Measurements from ENCODE around the gene CCRL2. TPM values are rescaled to one million over a fixed set of nuclear protein-coding genes. Genes with fewer than 3 reads are reported as not detected.

CCRL2 gene
- total and polyA plus RNA-seq, 5 donors from 2014 or later: 1.4 to 10.6 (median 2.0) TPM

DNA sequence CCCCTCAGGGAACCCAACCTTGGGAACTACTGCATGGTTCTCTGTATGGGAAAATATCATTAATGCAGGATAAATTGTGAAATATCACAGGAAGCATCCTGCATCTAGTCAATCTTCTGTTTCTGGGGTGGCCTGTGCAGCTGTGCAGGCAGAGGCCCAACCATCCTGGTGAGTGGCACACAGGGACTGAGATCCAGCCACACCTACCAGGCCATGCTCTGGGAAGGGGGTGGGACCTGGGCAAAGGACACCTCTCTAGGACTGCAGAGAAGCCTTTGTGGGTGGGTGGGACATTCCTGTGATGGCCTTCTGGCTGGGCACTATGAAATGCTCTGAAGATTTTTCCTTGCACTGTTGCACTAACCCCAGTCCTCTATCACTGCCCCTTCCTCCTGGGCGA is 26.8 kb downstream of the CCRL2 start:
- no peaks in the 10 kb centered on the region for H3K4me1 ChIP-seq (ENCODE audit: control insufficient read depth, insufficient read depth, low read length, poor library complexity, severe bottlenecking)
- no peak overlapping the region for H3K4me3 ChIP-seq (ENCODE audit: low read depth, low read length)
- H3K9me3 ChIP-seq (ENCODE audit: control insufficient read depth in 2 of 2, low read length in 2 of 2): peaks cover 0 to 2% of the 10 kb centered on the region in 2 experiments
- DNase-seq: no peak
- Mint-ChIP-seq H3K4me3 (no peak overlapping the region), H3K27me3 (peaks cover 12% of the 10 kb centered on the region), H3K27ac (no peak overlapping the region), H3K4me1 (peaks cover 0 to 2% (median 0%) of the 10 kb centered on the region in 4 donors), H3K9me3 (peaks cover 0 to 12% (median 4%) of the 10 kb centered on the region in 7 donors), H3K36me3 (peaks cover 6% of the 10 kb centered on the region)
- no peaks in the 10 kb centered on the region for H3K27me3 ChIP-seq (ENCODE audit: control insufficient read depth, insufficient read depth, low read length)
- H3K36me3 ChIP-seq (ENCODE audit: control insufficient read depth, insufficient read depth, low read length): no peaks in the 10 kb centered on the region
- H3K27ac ChIP-seq (ENCODE audit: insufficient read depth, low read length, poor library complexity, severe bottlenecking): no peak overlapping the region
- no peak for ATAC-seq (ENCODE audit: low read depth in 2 of 2)

GRCh38 chr3:46435081-46435726 is 28.1 kb downstream of the CCRL2 start:
- no peak overlapping the region for H3K27ac ChIP-seq (ENCODE audit: insufficient read depth, low read length, poor library complexity, severe bottlenecking)
- Mint-ChIP-seq H3K27ac (peak overlapping the region in 1 of 3 donors; percentile 44), H3K4me3 (no peak overlapping the region), H3K36me3 (peaks cover 6% of the 10 kb centered on the region), H3K27me3 (peaks cover 11% of the 10 kb centered on the region), H3K4me1 (peaks cover 0 to 2% (median 0%) of the 10 kb centered on the region in 4 donors), H3K9me3 (peaks cover 0 to 12% (median 4%) of the 10 kb centered on the region in 7 donors)
- peak in 1 of 3 donors; percentile 26 for DNase-seq
- H3K36me3 ChIP-seq (ENCODE audit: control insufficient read depth, insufficient read depth, low read length): no peaks in the 10 kb centered on the region
- H3K4me3 ChIP-seq (ENCODE audit: low read depth, low read length): no peak overlapping the region
- no peak for ATAC-seq (ENCODE audit: low read depth in 2 of 2)
- peaks cover 0 to 2% of the 10 kb centered on the region in 2 experiments for H3K9me3 ChIP-seq (ENCODE audit: control insufficient read depth in 2 of 2, low read length in 2 of 2)
- H3K4me1 ChIP-seq (ENCODE audit: control insufficient read depth, insufficient read depth, low read length, poor library complexity, severe bottlenecking): no peaks in the 10 kb centered on the region
- no peaks in the 10 kb centered on the region for H3K27me3 ChIP-seq (ENCODE audit: control insufficient read depth, insufficient read depth, low read length)

GRCh38 chr3:46438831-46439230 is 31.8 kb downstream of the CCRL2 start:
- no peaks in the 10 kb centered on the region for H3K9me3 ChIP-seq (ENCODE audit: control insufficient read depth in 2 of 2, low read length in 2 of 2)
- H3K36me3 ChIP-seq (ENCODE audit: control insufficient read depth, insufficient read depth, low read length): no peaks in the 10 kb centered on the region
- no peak overlapping the region for H3K4me3 ChIP-seq (ENCODE audit: low read depth, low read length)
- Mint-ChIP-seq H3K36me3 (no peaks in the 10 kb centered on the region), H3K4me3 (no peak overlapping the region), H3K4me1 (peaks cover 8 to 11% (median 10%) of the 10 kb centered on the region in 4 donors), H3K27ac (no peak overlapping the region), H3K9me3 (peaks cover 0 to 2% (median 0%) of the 10 kb centered on the region in 7 donors), H3K27me3 (no peaks in the 10 kb centered on the region)
- H3K27ac ChIP-seq (ENCODE audit: insufficient read depth, low read length, poor library complexity, severe bottlenecking): no peak overlapping the region
- no peak for DNase-seq
- no peaks in the 10 kb centered on the region for H3K27me3 ChIP-seq (ENCODE audit: control insufficient read depth, insufficient read depth, low read length)
- no peaks in the 10 kb centered on the region for H3K4me1 ChIP-seq (ENCODE audit: control insufficient read depth, insufficient read depth, low read length, poor library complexity, severe bottlenecking)
- no peak for ATAC-seq (ENCODE audit: low read depth in 2 of 2)

DNA sequence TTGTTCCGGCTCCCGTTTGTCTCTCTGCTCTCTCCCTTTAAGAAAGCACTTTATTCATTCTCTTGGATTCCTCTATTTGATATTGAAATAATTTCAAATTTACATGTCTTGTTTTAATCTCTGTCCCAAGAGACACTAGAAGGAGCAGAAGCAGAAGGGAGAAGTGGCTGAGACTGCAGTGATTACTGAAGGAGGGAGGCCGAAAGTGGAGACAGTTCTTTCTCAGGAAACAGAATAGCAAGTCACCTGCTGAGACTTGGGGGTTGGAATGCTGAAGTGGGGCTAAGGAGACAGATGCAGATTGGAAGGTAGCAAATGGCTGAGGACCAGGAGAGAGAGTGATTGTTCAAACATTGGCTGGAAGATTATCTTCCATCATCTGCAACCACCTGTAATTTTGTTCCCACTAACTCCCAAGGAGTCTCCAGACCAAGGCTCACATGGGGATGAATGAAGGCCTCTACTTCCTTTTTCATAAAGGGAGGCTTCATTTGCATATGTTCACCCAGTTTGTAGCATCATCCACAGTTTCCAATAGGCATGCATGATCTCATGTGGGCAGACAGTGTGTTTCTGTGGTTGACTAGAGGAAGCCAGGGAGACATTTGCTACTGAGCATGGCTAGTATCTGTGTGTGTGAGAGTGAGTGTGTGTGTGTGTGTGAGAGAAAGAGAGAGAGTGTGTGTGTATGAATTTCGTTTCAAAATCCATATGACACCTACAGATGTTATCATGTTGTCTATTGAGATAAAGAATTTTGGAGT is 33.7 kb downstream of the CCRL2 start:
- Mint-ChIP-seq H3K27me3 (no peaks in the 10 kb centered on the region), H3K9me3 (peaks cover 0 to 2% (median 0%) of the 10 kb centered on the region in 7 donors), H3K4me1 (peaks cover 8 to 11% (median 9%) of the 10 kb centered on the region in 4 donors), H3K36me3 (no peaks in the 10 kb centered on the region), H3K4me3 (no peak overlapping the region), H3K27ac (peak overlapping the region; percentile 21 to 45 (median 34))
- Histone ChIP-seq H3K36me3 (ENCODE audit: control insufficient read depth, insufficient read depth, low read length) (no peaks in the 10 kb centered on the region), H3K27me3 (ENCODE audit: control insufficient read depth, insufficient read depth, low read length) (no peaks in the 10 kb centered on the region), H3K4me3 (ENCODE audit: low read depth, low read length) (no peak overlapping the region), H3K4me1 (ENCODE audit: control insufficient read depth, insufficient read depth, low read length, poor library complexity, severe bottlenecking) (no peaks in the 10 kb centered on the region), H3K9me3 (ENCODE audit: control insufficient read depth in 2 of 2, low read length in 2 of 2) (no peaks in the 10 kb centered on the region), H3K27ac (ENCODE audit: insufficient read depth, low read length, poor library complexity, severe bottlenecking) (no peak overlapping the region)
- DNase-seq: peak in 1 of 3 donors; percentile 52
- ATAC-seq (ENCODE audit: low read depth in 2 of 2): peak; percentile 64 to 83

GRCh38 chr3:46442576-46443530 is 35.8 kb downstream of the CCRL2 start:
- Histone ChIP-seq H3K9me3 (ENCODE audit: control insufficient read depth in 2 of 2, low read length in 2 of 2) (no peaks in the 10 kb centered on the region), H3K36me3 (ENCODE audit: control insufficient read depth, insufficient read depth, low read length) (no peaks in the 10 kb centered on the region), H3K27me3 (ENCODE audit: control insufficient read depth, insufficient read depth, low read length) (no peaks in the 10 kb centered on the region), H3K4me1 (ENCODE audit: control insufficient read depth, insufficient read depth, low read length, poor library complexity, severe bottlenecking) (no peaks in the 10 kb centered on the region), H3K4me3 (ENCODE audit: low read depth, low read length) (no peak overlapping the region), H3K27ac (ENCODE audit: insufficient read depth, low read length, poor library complexity, severe bottlenecking) (no peak overlapping the region)
- Mint-ChIP-seq H3K9me3 (peaks cover 0 to 2% (median 0%) of the 10 kb centered on the region in 7 donors), H3K4me3 (no peak overlapping the region), H3K27me3 (no peaks in the 10 kb centered on the region), H3K27ac (no peak overlapping the region), H3K4me1 (peaks cover 8 to 11% (median 9%) of the 10 kb centered on the region in 4 donors), H3K36me3 (no peaks in the 10 kb centered on the region)
- DNase-seq (peak in 1 of 3 donors; percentile 71), ATAC-seq (ENCODE audit: low read depth in 2 of 2) (no peak)

GRCh38 chr3:46447228-46447985 is 40.3 kb downstream of the CCRL2 start:
- H3K4me3 ChIP-seq (ENCODE audit: low read depth, low read length): no peak overlapping the region
- no peak for DNase-seq
- ATAC-seq (ENCODE audit: low read depth in 2 of 2): no peak
- H3K9me3 ChIP-seq (ENCODE audit: control insufficient read depth in 2 of 2, low read length in 2 of 2): no peaks in the 10 kb centered on the region
- Mint-ChIP-seq H3K27me3 (peaks cover 7% of the 10 kb centered on the region), H3K9me3 (no peaks in the 10 kb centered on the region), H3K36me3 (no peaks in the 10 kb centered on the region), H3K4me1 (no peaks in the 10 kb centered on the region), H3K27ac (no peak overlapping the region), H3K4me3 (peak overlapping the region in 1 of 4 donors; percentile 2)
- H3K36me3 ChIP-seq (ENCODE audit: control insufficient read depth, insufficient read depth, low read length): no peaks in the 10 kb centered on the region
- H3K4me1 ChIP-seq (ENCODE audit: control insufficient read depth, insufficient read depth, low read length, poor library complexity, severe bottlenecking): no peaks in the 10 kb centered on the region
- H3K27me3 ChIP-seq (ENCODE audit: control insufficient read depth, insufficient read depth, low read length): no peaks in the 10 kb centered on the region
- H3K27ac ChIP-seq (ENCODE audit: insufficient read depth, low read length, poor library complexity, severe bottlenecking): no peak overlapping the region

GRCh38 chr3:46448721-46449120 is 41.7 kb downstream of the CCRL2 start:
- Histone ChIP-seq H3K4me3 (ENCODE audit: low read depth, low read length) (no peak overlapping the region), H3K27me3 (ENCODE audit: control insufficient read depth, insufficient read depth, low read length) (peaks cover 1% of the 10 kb centered on the region), H3K36me3 (ENCODE audit: control insufficient read depth, insufficient read depth, low read length) (no peaks in the 10 kb centered on the region), H3K4me1 (ENCODE audit: control insufficient read depth, insufficient read depth, low read length, poor library complexity, severe bottlenecking) (no peaks in the 10 kb centered on the region), H3K9me3 (ENCODE audit: control insufficient read depth in 2 of 2, low read length in 2 of 2) (no peaks in the 10 kb centered on the region), H3K27ac (ENCODE audit: insufficient read depth, low read length, poor library complexity, severe bottlenecking) (no peak overlapping the region)
- Mint-ChIP-seq H3K36me3 (no peaks in the 10 kb centered on the region), H3K4me1 (no peaks in the 10 kb centered on the region), H3K27ac (no peak overlapping the region), H3K9me3 (no peaks in the 10 kb centered on the region), H3K27me3 (peaks cover 14% of the 10 kb centered on the region), H3K4me3 (no peak overlapping the region)
- no peak for ATAC-seq (ENCODE audit: low read depth in 2 of 2)
- no peak for DNase-seq

Measured in CD4-positive, CD25-positive, alpha-beta regulatory T cell (primary cell).